GM12872 (cell line): ENCODE data around the gene SELENOW.

Experiments
- CTCF ChIP-seq: IDR thresholded peaks from 3 replicates; pipeline ENCODE4 v1.5.1; 2011; ENCODE audit warnings: low read depth, mild to moderate bottlenecking, low read length, moderate library complexity; ENCODE audit not compliant: insufficient read depth

The SELENOW gene

GRCh38 chr19:47780215-47780551, 1.7 kb downstream of the SELENOW start:
- no peak for TF ChIP-seq CTCF

GRCh38 chr19:47781590-47782262, 3.2 kb downstream of the SELENOW start:
- no peak for TF ChIP-seq CTCF

DNA sequence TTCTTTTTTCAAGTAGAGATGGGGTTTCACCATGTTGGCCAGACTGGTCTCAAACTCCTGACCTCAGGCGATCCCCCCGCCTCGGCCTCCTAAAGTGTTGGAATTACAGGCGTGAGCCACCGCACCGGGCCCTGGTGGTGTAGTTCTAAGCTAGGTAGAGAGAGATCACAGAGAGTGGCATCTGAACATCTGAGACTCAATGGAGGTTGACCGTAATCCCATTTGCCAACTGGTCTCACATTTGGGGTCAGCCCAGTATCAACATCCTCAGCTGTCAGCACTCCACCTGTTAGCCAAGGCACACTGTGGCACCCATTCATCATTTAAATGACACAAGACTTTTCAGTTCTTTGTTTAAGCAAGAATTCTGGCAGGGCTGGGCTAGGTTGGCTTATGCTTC, 8.1 kb downstream of the SELENOW start:
- TF ChIP-seq CTCF, result no peak

- TF ChIP-seq CTCF, result peak; percentile 91
Observed at GRCh38 chr19:47790398-47790814, 11.9 kb downstream of the SELENOW start.

GRCh38 chr19:47792616-47793015, 14.1 kb downstream of the SELENOW start:
- TF ChIP-seq CTCF, result no peak

DNA sequence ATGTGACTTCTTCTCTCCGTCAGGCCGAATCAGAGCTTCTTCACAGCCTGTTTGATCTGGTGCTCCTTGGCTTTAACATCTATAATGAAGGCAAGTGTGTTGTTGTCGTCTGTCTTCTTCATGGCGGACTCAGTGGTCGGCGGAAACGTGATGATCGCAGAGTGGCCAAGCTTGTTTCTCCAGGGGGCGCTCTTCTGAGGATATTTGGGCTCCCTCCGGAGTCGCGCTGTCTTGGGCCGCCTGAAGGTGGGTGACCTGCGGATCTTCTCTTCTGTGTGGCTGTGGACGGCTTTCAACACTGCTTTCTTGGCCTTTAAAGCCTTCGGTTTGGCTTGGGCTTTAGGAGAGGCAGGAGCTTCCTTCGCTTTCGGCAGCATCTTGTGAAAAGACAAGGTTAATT, 16.0 kb downstream of the SELENOW start:
- no peak for TF ChIP-seq CTCF

DNA sequence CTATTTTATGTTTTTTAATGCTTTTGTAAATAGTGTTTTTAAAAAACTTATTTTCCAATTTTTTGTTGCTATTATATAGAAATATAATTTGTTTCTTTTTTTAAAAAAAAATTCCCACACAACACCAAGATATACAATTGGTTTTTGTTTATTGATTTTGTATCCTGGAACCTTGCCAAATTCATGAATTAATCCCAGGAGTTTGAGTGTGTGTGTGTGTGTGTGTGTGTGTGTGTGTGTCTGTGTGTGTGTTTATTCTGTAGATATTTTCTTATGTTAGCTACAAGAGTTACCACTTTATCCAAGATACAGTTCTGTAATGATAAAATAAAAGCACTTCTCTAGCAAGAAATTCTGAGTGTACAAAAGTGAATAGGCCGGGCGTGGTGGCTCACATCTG, 18.3 kb downstream of the SELENOW start:
- no peak for TF ChIP-seq CTCF
